HepG2 (cell line): ENCODE data around the gene RPL21. TPM values are rescaled to one million over a fixed set of nuclear protein-coding genes. Genes with fewer than 3 reads are reported as not detected.

Experiments
- ATAC-seq: fragments of 200-7000 bp; cut with Tn5 transposase; 3 replicates; pipeline ENCODE4 v1.9.1; 2020; ENCODE audit warnings: mild to moderate bottlenecking, moderate library complexity
- BruUV-seq: library from RNA; stranded (reverse); fragments of 400-500 nt; replicated peaks from 2 replicates; lab custom pipeline; 2021; lab: Mats Ljungman, UMichigan
- CTCF ChIA-PET: fragments of 300-600 bp; formaldehyde crosslinking; extraction: SDS; loops from one replicate; lab custom pipeline; 2021; ENCODE audit warnings: low total read pairs, inconsistent platforms, low intra/inter-chr PET ratio; lab: Yijun Ruan, JAX
- POLR2A ChIA-PET: fragments of 350-600 bp; sonication (Branson Sonifier 250); formaldehyde crosslinking; loops from one replicate; lab custom pipeline; 2020; ENCODE audit warnings: antibody characterized with exemption, inconsistent platforms; lab: Yijun Ruan, JAX
- DNase-seq: peaks from one replicate; pipeline ENCODE4 v3.0.0-alpha.2; 2015; ENCODE audit warnings: low spot score
- FAIRE-seq: peaks from 3 replicates; lab custom pipeline; 2011; peaks lifted over from hg19 to GRCh38; lab: Jason Lieb, UNC
- H2AFZ ChIP-seq: one replicate; pipeline ENCODE4 v1.6.1; 2011; ENCODE audit warnings: low read length, inconsistent platforms
- H3K27ac ChIP-seq: fragments of 300-600 bp; 3 replicates; pipeline ENCODE4 v1.8.0; 2011; ENCODE audit warnings: mixed run types, mild to moderate bottlenecking, mixed read lengths, low read length, inconsistent platforms; ENCODE audit not compliant: insufficient read depth; ENCODE audit errors: extremely low read length
- H3K27me3 ChIP-seq, 2 experiments: fragments of 200-600 bp in 1 of 2; 2 replicates in 1 of 2; 3 replicates in 1 of 2; pipeline versions ENCODE4 v1.6.0 to v1.8.0; 2011; ENCODE audit warnings: low read length in 2 of 2, mild to moderate bottlenecking in 2 of 2, moderate library complexity in 2 of 2, inconsistent platforms in 1 of 2; ENCODE audit not compliant: insufficient read depth in 2 of 2, control insufficient read depth in 1 of 2
- H3K36me3 ChIP-seq, 2 experiments: fragments of 200-600 bp in 1 of 2; replicated peaks in 1 of 2; 2 replicates in 1 of 2; 3 replicates in 1 of 2; pipeline versions ENCODE4 v1.5.1 to v1.8.0; 2011; ENCODE audit warnings: low read length in 2 of 2, inconsistent platforms in 1 of 2; ENCODE audit not compliant: insufficient read depth in 2 of 2, control insufficient read depth in 1 of 2
- H3K4me1 ChIP-seq: 2 replicates; pipeline ENCODE4 v1.5.1; 2012; ENCODE audit warnings: low read length, inconsistent platforms; ENCODE audit not compliant: insufficient read depth
- H3K4me2 ChIP-seq: 2 replicates; pipeline ENCODE4 v1.6.0; 2011; ENCODE audit warnings: low read depth, low read length, inconsistent platforms
- H3K4me3 ChIP-seq, 3 experiments: fragments of 200-600 bp in 1 of 3; sonication (generic), shearing (Covaris generic) in 1 of 3; replicated peaks in 1 of 3; 2 replicates each; pipeline ENCODE4 v1.5.1; 2011 to 2016; ENCODE audit warnings: low read length in 3 of 3, inconsistent platforms in 2 of 3, low read depth in 2 of 3, mild to moderate bottlenecking in 2 of 3, control low read depth in 1 of 3, mixed read lengths in 1 of 3; ENCODE audit not compliant: insufficient read depth in 1 of 3
- H3K79me2 ChIP-seq: one replicate; pipeline ENCODE4 v1.6.1; 2011; ENCODE audit warnings: low read length, inconsistent platforms; ENCODE audit not compliant: insufficient read depth
- H3K9ac ChIP-seq: 2 replicates; pipeline ENCODE4 v1.6.0; 2011; ENCODE audit warnings: mild to moderate bottlenecking, low read depth, low read length, inconsistent platforms; ENCODE audit not compliant: insufficient read depth
- H3K9me3 ChIP-seq: 2 replicates; pipeline ENCODE4 v1.5.1; 2012; ENCODE audit warnings: mild to moderate bottlenecking, low read length
- H4K20me1 ChIP-seq: 2 replicates; pipeline ENCODE4 v1.6.0; 2011; ENCODE audit warnings: inconsistent platforms, mild to moderate bottlenecking, low read length, moderate library complexity; ENCODE audit not compliant: insufficient read depth
- EED ChIP-seq: sonication (generic); formaldehyde crosslinking; IDR thresholded peaks from 2 replicates; pipeline ENCODE4 v1.5.0; 2020; ENCODE audit warnings: mild to moderate bottlenecking, missing genetic modification reagents
- HMGXB3 ChIP-seq: sonication (generic); formaldehyde crosslinking; IDR thresholded peaks from 2 replicates; pipeline ENCODE4 v1.4.0; 2020; ENCODE audit warnings: missing genetic modification reagents, borderline replicate concordance
- ZBTB2 ChIP-seq: sonication (generic); formaldehyde crosslinking; IDR thresholded peaks from 2 replicates; pipeline ENCODE4 v1.8.0; 2022; ENCODE audit warnings: low read depth, missing genetic modification reagents
- ZBTB33 ChIP-seq: sonication (generic); formaldehyde crosslinking; IDR thresholded peaks from 2 replicates; pipeline ENCODE4 v1.4.0; 2020; ENCODE audit warnings: missing genetic modification reagents
- ZNF337 ChIP-seq: sonication (generic); formaldehyde crosslinking; IDR thresholded peaks from 2 replicates; pipeline ENCODE4 v1.5.1; 2020; ENCODE audit warnings: missing genetic modification reagents, low read depth, mild to moderate bottlenecking, borderline replicate concordance
- whole genome bisulfite sequencing: methylation state at CpG from one replicate; pipeline ENCODE4 v1.1.6; 2017; ENCODE audit warnings: low lambda C conversion rate; 5-methylcytosine and 5-hydroxymethylcytosine counted together
- in situ Hi-C: cut with HindIII; loops from 2 replicates; pipeline ENCODE4 v1.10.0; 2017; ENCODE audit warnings: low pct_unique_long_range_greater_than_20kb; ENCODE audit not compliant: extremely low pct_ligation_motif_present
- intact Hi-C: fragments of 100-400 bp; cut with micrococcal nuclease; formaldehyde crosslinking; loops from one replicate; pipeline ENCODE4 v1.10.0; 2022; ENCODE audit not compliant: unreplicated experiment
- polyA plus RNA-seq, 8 experiments: library from polyadenylated mRNA; depleted of rRNA in 3 of 8; stranded (reverse) in 7 of 8; unstranded in 1 of 8; fragments of >200 nt; fragmentation: Illumina TruSeq in 4 of 8; extraction: Trizol in 4 of 8; gene quantifications; 2 replicates each; pipeline versions ENCODE4 v1.2.1 to v1.2.3, GENCODE V29; 2011 to 2016; ENCODE audit warnings: low read depth in 4 of 8, missing spikeins in 1 of 8, mixed read lengths in 1 of 8; ENCODE audit not compliant: insufficient read depth in 1 of 8
- total RNA-seq, 5 experiments: library from RNA; depleted of rRNA; stranded (reverse); fragments of >200 nt; fragmentation: Illumina TruSeq; extraction: Trizol; gene quantifications; 2 replicates each; pipeline ENCODE4 v1.2.3, GENCODE V29; 2016; ENCODE audit warnings: low read depth in 1 of 5

Gene RPL21
- total and polyA plus RNA-seq, 2 of the 13 experiments (the other 11 are each of a cell fraction or from before 2014, with no cell fraction given) = 1,234 to 1,261 TPM

- BruUV-seq = no TSS peak
- in situ Hi-C loops = no loop called here
- Histone ChIP-seq H3K4me1 (no peaks in the 10 kb centered on the region), H3K9ac (no peak overlapping the region), H3K4me3 (no peak overlapping the region), H3K27ac (no peak overlapping the region), H2AFZ (no peak overlapping the region), H3K27me3 (peaks cover 0 to 19% of the 10 kb centered on the region in 2 experiments; a peak in 1 of 5 replicates), H3K9me3 (no peaks in the 10 kb centered on the region), H3K36me3 (no peaks in the 10 kb centered on the region), H3K4me2 (no peak overlapping the region), H4K20me1 (no peaks in the 10 kb centered on the region), H3K79me2 (no peaks in the 10 kb centered on the region)
- ATAC-seq (no peak), DNase-seq (no peak), FAIRE-seq (no peak)
- no peak for TF ChIP-seq ZBTB33 (CRISPR knock-in tag)
- TF ChIP-seq EED (CRISPR knock-in tag) = no peak
- no peak for TF ChIP-seq ZBTB2 (CRISPR knock-in tag)
- TF ChIP-seq ZNF337 (CRISPR knock-in tag) = no peak
- no peak for TF ChIP-seq HMGXB3 (CRISPR knock-in tag)
- intact Hi-C loops = no loop called here
- CTCF ChIA-PET = no interaction called here
- POLR2A ChIA-PET = no interaction called here
- WGBS = 13% methylated on average over 3 of the region's 4 CpGs
Measured at GRCh38 chr13:27295660-27296059, 44.3 kb downstream of the RPL21 start.
